Measurements from ENCODE around the gene CDKL4. TPM values are rescaled to one million over a fixed set of nuclear protein-coding genes. Genes with fewer than 3 reads are reported as not detected.

Gene CDKL4
- total RNA-seq, 2 donors from 2014 or later = 0.64 TPM; not detected in 1

- no peak overlapping the region for H3K9ac ChIP-seq (ENCODE audit: low read depth in 2 of 2, low read length in 2 of 2)
- H3K9me3 ChIP-seq = no peaks in the 10 kb centered on the region
- H3K36me3 ChIP-seq = no peaks in the 10 kb centered on the region
- H3K4me1 ChIP-seq = no peaks in the 10 kb centered on the region
- H3K4me3 ChIP-seq = no peak overlapping the region
- H3K27ac ChIP-seq = no peak overlapping the region
- intact Hi-C loops (cut with DNase I) = no loop called here
- no peak for DNase-seq
- TF ChIP-seq CTCF (IDR thresholded peaks at IDR 0.05) = no peak
- H3K27me3 ChIP-seq = no peaks in the 10 kb centered on the region
Measured at GRCh38 chr2:39232141-39232540, 11.6 kb downstream of the CDKL4 start.

- Histone ChIP-seq H3K4me1 (no peaks in the 10 kb centered on the region), H3K9me3 (no peaks in the 10 kb centered on the region), H3K27me3 (no peaks in the 10 kb centered on the region), H3K36me3 (no peaks in the 10 kb centered on the region), H3K4me3 (no peak overlapping the region), H3K9ac (ENCODE audit: low read depth in 2 of 2, low read length in 2 of 2) (no peak overlapping the region), H3K27ac (no peak overlapping the region)
- TF ChIP-seq CTCF (IDR thresholded peaks at IDR 0.05) = peak; percentile 7
- no peak for DNase-seq
- intact Hi-C loops (cut with DNase I) = loop anchor here (2.0 to 5.0 kb wide), 2 partner anchors 111 to 170 kb away; no protein-coding TSS in a partner anchor
Measured at GRCh38 chr2:39228413-39229209, 15.2 kb downstream of the CDKL4 start.

- Histone ChIP-seq H3K9ac (ENCODE audit: low read depth in 2 of 2, low read length in 2 of 2) (no peak overlapping the region), H3K27ac (no peak overlapping the region), H3K27me3 (no peaks in the 10 kb centered on the region), H3K4me1 (no peaks in the 10 kb centered on the region), H3K36me3 (no peaks in the 10 kb centered on the region), H3K9me3 (no peaks in the 10 kb centered on the region), H3K4me3 (no peak overlapping the region)
- peak; percentile 73 for DNase-seq
- intact Hi-C loops (cut with DNase I) = loop anchor here (2.0 to 5.0 kb wide), 2 partner anchors 111 to 169 kb away; no protein-coding TSS in a partner anchor
- peak; percentile 87 for TF ChIP-seq CTCF (IDR thresholded peaks at IDR 0.05)
Measured at GRCh38 chr2:39227628-39228412, 15.9 kb downstream of the CDKL4 start.

- Histone ChIP-seq H3K27me3 (no peaks in the 10 kb centered on the region), H3K9me3 (no peaks in the 10 kb centered on the region), H3K36me3 (no peaks in the 10 kb centered on the region), H3K4me3 (no peak overlapping the region), H3K4me1 (no peaks in the 10 kb centered on the region), H3K27ac (no peak overlapping the region), H3K9ac (ENCODE audit: low read depth in 2 of 2, low read length in 2 of 2) (no peak overlapping the region)
- DNase-seq = no peak
- intact Hi-C loops (cut with DNase I) = loop anchor here (5.0 kb wide), 1 partner anchor 108 kb away; no protein-coding TSS in a partner anchor
- TF ChIP-seq CTCF (IDR thresholded peaks at IDR 0.05) = no peak
Measured at GRCh38 chr2:39225567-39225966, 18.2 kb downstream of the CDKL4 start.

- intact Hi-C loops (cut with DNase I) = no loop called here
Measured at GRCh38 chr2:39223909-39224308, 19.9 kb downstream of the CDKL4 start.

More at GRCh38 chr2:39223909-39224308, 19.9 kb downstream of the CDKL4 start:
- H3K36me3 ChIP-seq = no peaks in the 10 kb centered on the region
- no peaks in the 10 kb centered on the region for H3K4me1 ChIP-seq
- H3K27me3 ChIP-seq = no peaks in the 10 kb centered on the region
- TF ChIP-seq CTCF (IDR thresholded peaks at IDR 0.05) = no peak
- H3K4me3 ChIP-seq = no peak overlapping the region
- H3K27ac ChIP-seq = no peak overlapping the region
- H3K9ac ChIP-seq (ENCODE audit: low read depth in 2 of 2, low read length in 2 of 2) = no peak overlapping the region
- H3K9me3 ChIP-seq = no peaks in the 10 kb centered on the region
- no peak for DNase-seq
